Measurements from ENCODE around the gene AADACL2. TPM values are rescaled to one million over a fixed set of nuclear protein-coding genes. Genes with fewer than 3 reads are reported as not detected.

The AADACL2 gene
- total RNA-seq, 1 donor: not detected

GRCh38 chr3:151794080-151794479, 60.4 kb downstream of the AADACL2 start:
- no peak for TF ChIP-seq CTCF (IDR thresholded peaks at IDR 0.05; ENCODE audit: insufficient read depth, low read depth, low read length)
- no peak for DNase-seq (ENCODE audit: low read depth)
- H3K4me3 ChIP-seq (ENCODE audit: low read depth, low read length): no peak overlapping the region

GRCh38 chr3:151795276-151795675, 61.5 kb downstream of the AADACL2 start:
- TF ChIP-seq CTCF (IDR thresholded peaks at IDR 0.05; ENCODE audit: insufficient read depth, low read depth, low read length): no peak
- no peak overlapping the region for H3K4me3 ChIP-seq (ENCODE audit: low read depth, low read length)
- DNase-seq (ENCODE audit: low read depth): peak; percentile 72

GRCh38 chr3:151796105-151796680, 62.5 kb downstream of the AADACL2 start:
- no peak overlapping the region for H3K4me3 ChIP-seq (ENCODE audit: low read depth, low read length)
- no peak for DNase-seq (ENCODE audit: low read depth)
- no peak for TF ChIP-seq CTCF (IDR thresholded peaks at IDR 0.05; ENCODE audit: insufficient read depth, low read depth, low read length)

- TF ChIP-seq CTCF (IDR thresholded peaks at IDR 0.05; ENCODE audit: insufficient read depth, low read depth, low read length): no peak
- DNase-seq (ENCODE audit: low read depth): no peak
- no peak overlapping the region for H3K4me3 ChIP-seq (ENCODE audit: low read depth, low read length)
These were observed 64.7 kb downstream of the AADACL2 start for GRCh38 chr3:151798466-151798865.

GRCh38 chr3:151800431-151800830, 66.7 kb downstream of the AADACL2 start:
- TF ChIP-seq CTCF (IDR thresholded peaks at IDR 0.05; ENCODE audit: insufficient read depth, low read depth, low read length): no peak
- DNase-seq (ENCODE audit: low read depth): no peak
- H3K4me3 ChIP-seq (ENCODE audit: low read depth, low read length): no peak overlapping the region

GRCh38 chr3:151804267-151804666, 70.5 kb downstream of the AADACL2 start:
- DNase-seq (ENCODE audit: low read depth): no peak
- TF ChIP-seq CTCF (IDR thresholded peaks at IDR 0.05; ENCODE audit: insufficient read depth, low read depth, low read length): no peak

GRCh38 chr3:151806838-151807237, 73.1 kb downstream of the AADACL2 start:
- DNase-seq (ENCODE audit: low read depth): no peak
- TF ChIP-seq CTCF (IDR thresholded peaks at IDR 0.05; ENCODE audit: insufficient read depth, low read depth, low read length): no peak
- no peak overlapping the region for H3K4me3 ChIP-seq (ENCODE audit: low read depth, low read length)

More at GRCh38 chr3:151804267-151804666, 70.5 kb downstream of the AADACL2 start:
- H3K4me3 ChIP-seq (ENCODE audit: low read depth, low read length): no peak overlapping the region
